ENCODE results near the gene SENP6.

- no peak for TF ChIP-seq CTCF (IDR thresholded peaks at IDR 0.05)
- no peak for TF ChIP-seq POLR2A (IDR thresholded peaks at IDR 0.05)
These were observed 157.5 kb downstream of the SENP6 start for GRCh38 chr6:75759207-75759606.

Data from gastroesophageal sphincter (tissue), 3 donors.